CD4-positive, alpha-beta T cell treated with Interleukin-15 for 1 hour (primary cell): ENCODE data around the gene CDC42SE1.

Experiments
- DNase-seq: peaks from one replicate; pipeline ENCODE4 v3.0.0-alpha.2; 2020

Gene CDC42SE1

GRCh38 chr1:151008244-151009205 lies 50.9 kb downstream of the CDC42SE1 start, which contains the start of gene PRUNE1:
Gene PRUNE1 (plus strand): TSS chr1:151008449. CDS start chr1:151008633, 184 bp downstream.
- DNase-seq, result peak; percentile 98

- no peak for DNase-seq
Measured at GRCh38 chr1:151007853-151008243, 51.6 kb downstream of the CDC42SE1 start.

GRCh38 chr1:151006327-151007052 lies 52.9 kb downstream of the CDC42SE1 start, which contains the start of gene MINDY1:
Gene MINDY1 (minus strand): TSS chr1:151006902. CDS start chr1:151002617, 4,285 bp downstream.
- DNase-seq, result peak; percentile 63

GRCh38 chr1:151005729-151006319 lies 53.6 kb downstream of the CDC42SE1 start:
- no peak for DNase-seq

GRCh38 chr1:151003180-151003579 lies 56.2 kb downstream of the CDC42SE1 start:
- DNase-seq, result no peak

- no peak for DNase-seq
Measured at GRCh38 chr1:151002611-151003010, 56.8 kb downstream of the CDC42SE1 start.

- no peak for DNase-seq
Measured at GRCh38 chr1:151002051-151002450, 57.4 kb downstream of the CDC42SE1 start.

- DNase-seq, result no peak
Measured at GRCh38 chr1:151001602-151002001, 57.8 kb downstream of the CDC42SE1 start.
